Vagina (tissue), 2 donors: ENCODE measurements around the gene KBTBD3.

Experiments
- POLR2A ChIP-seq, 2 donors: fragments of 450-650 bp; IDR thresholded peaks; one replicate each; pipeline ENCODE4 v1.6.1; 2017; ENCODE audit warnings: antibody characterized with exemption in 2 of 2, mild to moderate bottlenecking in 2 of 2, moderate library complexity in 2 of 2
- POLR2AphosphoS5 ChIP-seq, 2 donors: sonication (generic); formaldehyde crosslinking; IDR thresholded peaks; one replicate each; pipeline ENCODE4 v1.9.0; 2017; ENCODE audit warnings: antibody characterized with exemption in 2 of 2, mild to moderate bottlenecking in 2 of 2, low read depth in 1 of 2; ENCODE audit not compliant: insufficient read depth in 1 of 2
- TF ChIP-seq, protein P1 (sequence below), 3 experiments: fragments of 450-650 bp in 2 of 3; fragments of 200-600 bp in 1 of 3; sonication (generic) in 1 of 3; IDR thresholded peaks; one replicate each; pipeline ENCODE4 v1.5.1; 2017 to 2019; ENCODE audit warnings: antibody characterized with exemption in 3 of 3, mild to moderate bottlenecking in 2 of 3, moderate library complexity in 2 of 3

- TF ChIP-seq, protein P1, sequence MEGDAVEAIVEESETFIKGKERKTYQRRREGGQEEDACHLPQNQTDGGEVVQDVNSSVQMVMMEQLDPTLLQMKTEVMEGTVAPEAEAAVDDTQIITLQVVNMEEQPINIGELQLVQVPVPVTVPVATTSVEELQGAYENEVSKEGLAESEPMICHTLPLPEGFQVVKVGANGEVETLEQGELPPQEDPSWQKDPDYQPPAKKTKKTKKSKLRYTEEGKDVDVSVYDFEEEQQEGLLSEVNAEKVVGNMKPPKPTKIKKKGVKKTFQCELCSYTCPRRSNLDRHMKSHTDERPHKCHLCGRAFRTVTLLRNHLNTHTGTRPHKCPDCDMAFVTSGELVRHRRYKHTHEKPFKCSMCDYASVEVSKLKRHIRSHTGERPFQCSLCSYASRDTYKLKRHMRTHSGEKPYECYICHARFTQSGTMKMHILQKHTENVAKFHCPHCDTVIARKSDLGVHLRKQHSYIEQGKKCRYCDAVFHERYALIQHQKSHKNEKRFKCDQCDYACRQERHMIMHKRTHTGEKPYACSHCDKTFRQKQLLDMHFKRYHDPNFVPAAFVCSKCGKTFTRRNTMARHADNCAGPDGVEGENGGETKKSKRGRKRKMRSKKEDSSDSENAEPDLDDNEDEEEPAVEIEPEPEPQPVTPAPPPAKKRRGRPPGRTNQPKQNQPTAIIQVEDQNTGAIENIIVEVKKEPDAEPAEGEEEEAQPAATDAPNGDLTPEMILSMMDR (IDR thresholded peaks at IDR 0.05) = no peak
- TF ChIP-seq POLR2A (IDR thresholded peaks at IDR 0.05) = no peak
- no peak for TF ChIP-seq POLR2AphosphoS5 (IDR thresholded peaks at IDR 0.05; ENCODE audit: insufficient read depth in 1 of 2, low read depth in 1 of 2)
Measured at GRCh38 chr11:106031202-106031810, 45.8 kb downstream of the KBTBD3 start.
